DMS53 (cell line): ENCODE results near the gene AATK.

ENCODE experiments used
- DNase-seq: peaks from one replicate; lab custom pipeline; 2025; lab: John Stamatoyannopoulos, UW

The AATK gene

GRCh38 chr17:81143200-81143527, 22.9 kb downstream of the AATK start:
- DNase-seq, result peak; percentile 66

- peak; percentile 92 for DNase-seq
Measured at GRCh38 chr17:81142301-81143199, 23.5 kb downstream of the AATK start.

- DNase-seq, result no peak
Measured at GRCh38 chr17:81140695-81141094, 25.3 kb downstream of the AATK start.

- DNase-seq, result no peak
Measured at GRCh38 chr17:81140018-81140417, 26.0 kb downstream of the AATK start.

- DNase-seq, result no peak
Measured at GRCh38 chr17:81139428-81139827, 26.6 kb downstream of the AATK start.

GRCh38 chr17:81138500-81138899, 27.5 kb downstream of the AATK start:
- no peak for DNase-seq

- no peak for DNase-seq
Measured at GRCh38 chr17:81138083-81138482, 27.9 kb downstream of the AATK start.

GRCh38 chr17:81137248-81137647, 28.8 kb downstream of the AATK start:
- DNase-seq, result no peak

- no peak for DNase-seq
Measured at GRCh38 chr17:81136366-81136765, 29.7 kb downstream of the AATK start.

GRCh38 chr17:81135505-81136278, 30.3 kb downstream of the AATK start:
- peak; percentile 73 for DNase-seq

GRCh38 chr17:81134064-81134781, 31.8 kb downstream of the AATK start:
- DNase-seq, result no peak

GRCh38 chr17:81132770-81133723, 33.0 kb downstream of the AATK start:
- no peak for DNase-seq

GRCh38 chr17:81132197-81132540, 33.9 kb downstream of the AATK start:
- DNase-seq, result peak; percentile 51

GRCh38 chr17:81131486-81132196, 34.4 kb downstream of the AATK start:
- DNase-seq, result no peak

GRCh38 chr17:81130385-81131361, 35.3 kb downstream of the AATK start:
- DNase-seq, result no peak

GRCh38 chr17:81129711-81130367, 36.2 kb downstream of the AATK start:
- no peak for DNase-seq

GRCh38 chr17:81129289-81129688, 36.7 kb downstream of the AATK start:
- DNase-seq, result peak; percentile 26

- DNase-seq, result no peak
Measured at GRCh38 chr17:81128774-81129173, 37.2 kb downstream of the AATK start.

GRCh38 chr17:81128338-81128737, 37.7 kb downstream of the AATK start:
- DNase-seq, result no peak
